ENCODE data around the gene MELK.
"Not testable (repeated sequence)": the region's sequence is repeated elsewhere in the genome, so short reads cannot be mapped to it uniquely, and the experiment has no call there.

GRCh38 chr9:36550631-36551098 is 22.0 kb upstream of the MELK start:
- TF ChIP-seq CTCF, POLR2A, POLR2AphosphoS5, EP300 (IDR thresholded peaks at IDR 0.05): not testable (repeated sequence)
